Smooth muscle cell (in vitro differentiated cells): ENCODE results near the gene MAMDC4. TPM values are rescaled to one million over a fixed set of nuclear protein-coding genes. Genes with fewer than 3 reads are reported as not detected.
A peak's percentile ranks its signal among the peaks of the same experiment; 100 is the strongest.

Experiments
- DNase-seq: peaks from one replicate; lab custom pipeline; 2025; ENCODE audit not compliant: unreplicated experiment; lab: John Stamatoyannopoulos, UW
- H2AFZ ChIP-seq: fragments of 200-600 bp; sonication (generic); 2 replicates; pipeline ENCODE4 v1.6.0; 2016; ENCODE audit warnings: antibody characterized with exemption, low read depth, mild to moderate bottlenecking
- H3F3A ChIP-seq: fragments of 200-600 bp; sonication (generic); 2 replicates; pipeline ENCODE4 v1.6.0; 2017; ENCODE audit warnings: antibody characterized with exemption, low read depth
- H3K27ac ChIP-seq: fragments of 200-600 bp; sonication (generic); 2 replicates; pipeline ENCODE4 v1.5.1; 2016; ENCODE audit warnings: low read depth, mild to moderate bottlenecking
- H3K27me3 ChIP-seq: fragments of 200-600 bp; sonication (generic); 2 replicates; pipeline ENCODE4 v1.6.1; 2016; ENCODE audit warnings: low read depth, mild to moderate bottlenecking
- H3K36me3 ChIP-seq: fragments of 200-600 bp; sonication (generic); 2 replicates; pipeline ENCODE4 v1.5.1; 2016; ENCODE audit warnings: low read depth
- H3K4me1 ChIP-seq: fragments of 200-600 bp; sonication (generic); 2 replicates; pipeline ENCODE4 v1.5.1; 2016; ENCODE audit warnings: low read depth
- H3K4me2 ChIP-seq: fragments of 200-600 bp; sonication (generic); 2 replicates; pipeline ENCODE4 v1.6.0; 2016; ENCODE audit warnings: mild to moderate bottlenecking
- H3K4me3 ChIP-seq: fragments of 200-600 bp; sonication (generic); 2 replicates; pipeline ENCODE4 v1.5.1; 2016; ENCODE audit warnings: mild to moderate bottlenecking
- H3K79me2 ChIP-seq: fragments of 200-600 bp; sonication (generic); 2 replicates; pipeline ENCODE4 v1.6.0; 2016; ENCODE audit warnings: low read depth, mild to moderate bottlenecking
- H3K9ac ChIP-seq: fragments of 200-600 bp; sonication (generic); 2 replicates; pipeline ENCODE4 v1.6.0; 2016; ENCODE audit warnings: low read depth
- H3K9me3 ChIP-seq: fragments of 200-600 bp; sonication (generic); replicated peaks from 2 replicates; pipeline ENCODE4 v1.5.1; 2016; ENCODE audit warnings: low read depth
- H4K20me1 ChIP-seq: fragments of 200-600 bp; sonication (generic); 2 replicates; pipeline ENCODE4 v1.6.0; 2016; ENCODE audit warnings: low read depth
- WGBS: methylation state at CpG from one replicate; pipeline ENCODE4 v1.1.7; 2016; ENCODE audit warnings: low lambda C conversion rate; 5-methylcytosine and 5-hydroxymethylcytosine counted together
- polyA plus RNA-seq: library from polyadenylated mRNA; unstranded; fragments of >200 nt; fragmentation: Nextera tagmentation; extraction: Ambion mirVana; gene quantifications from 2 replicates; pipeline ENCODE4 v1.2.1, GENCODE V29; 2016
- total RNA-seq: library from RNA; depleted of rRNA; stranded (reverse); fragments of >200 nt; gene quantifications from 2 replicates; pipeline ENCODE4 v1.2.3, GENCODE V29; 2014
- TF ChIP-seq, protein P1 (sequence below): fragments of 200-600 bp; sonication (generic); IDR thresholded peaks from 2 replicates; pipeline ENCODE4 v1.5.1; 2017; ENCODE audit warnings: borderline replicate concordance, mild to moderate bottlenecking, antibody characterized with exemption; ENCODE audit not compliant: insufficient read depth, poor library complexity, severe bottlenecking

Gene MAMDC4
- total and polyA plus RNA-seq, 2 experiments from 2014 or later: 3.8 to 7.5 TPM

GRCh38 chr9:136820971-136821825 lies 30.9 kb upstream of the MAMDC4 start:
- H3K4me3 ChIP-seq: peak overlapping the region; percentile 43
- 20% methylated on average over 52 of the region's 83 CpGs for WGBS
- H4K20me1 ChIP-seq: peaks cover 86% of the 10 kb centered on the region
- H3K4me2 ChIP-seq: peak overlapping the region; percentile 86
- no peak overlapping the region for H2AFZ ChIP-seq
- H3K9ac ChIP-seq: no peak overlapping the region
- H3K79me2 ChIP-seq: peaks cover 55% of the 10 kb centered on the region
- no peaks in the 10 kb centered on the region for H3K27me3 ChIP-seq
- no peak for DNase-seq
- peaks cover 4% of the 10 kb centered on the region for H3K4me1 ChIP-seq
- TF ChIP-seq, protein P1, sequence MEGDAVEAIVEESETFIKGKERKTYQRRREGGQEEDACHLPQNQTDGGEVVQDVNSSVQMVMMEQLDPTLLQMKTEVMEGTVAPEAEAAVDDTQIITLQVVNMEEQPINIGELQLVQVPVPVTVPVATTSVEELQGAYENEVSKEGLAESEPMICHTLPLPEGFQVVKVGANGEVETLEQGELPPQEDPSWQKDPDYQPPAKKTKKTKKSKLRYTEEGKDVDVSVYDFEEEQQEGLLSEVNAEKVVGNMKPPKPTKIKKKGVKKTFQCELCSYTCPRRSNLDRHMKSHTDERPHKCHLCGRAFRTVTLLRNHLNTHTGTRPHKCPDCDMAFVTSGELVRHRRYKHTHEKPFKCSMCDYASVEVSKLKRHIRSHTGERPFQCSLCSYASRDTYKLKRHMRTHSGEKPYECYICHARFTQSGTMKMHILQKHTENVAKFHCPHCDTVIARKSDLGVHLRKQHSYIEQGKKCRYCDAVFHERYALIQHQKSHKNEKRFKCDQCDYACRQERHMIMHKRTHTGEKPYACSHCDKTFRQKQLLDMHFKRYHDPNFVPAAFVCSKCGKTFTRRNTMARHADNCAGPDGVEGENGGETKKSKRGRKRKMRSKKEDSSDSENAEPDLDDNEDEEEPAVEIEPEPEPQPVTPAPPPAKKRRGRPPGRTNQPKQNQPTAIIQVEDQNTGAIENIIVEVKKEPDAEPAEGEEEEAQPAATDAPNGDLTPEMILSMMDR: no peak
- H3K27ac ChIP-seq: no peak overlapping the region
- H3K9me3 ChIP-seq: no peaks in the 10 kb centered on the region
- H3F3A ChIP-seq: no peaks in the 10 kb centered on the region
- no peaks in the 10 kb centered on the region for H3K36me3 ChIP-seq

DNA sequence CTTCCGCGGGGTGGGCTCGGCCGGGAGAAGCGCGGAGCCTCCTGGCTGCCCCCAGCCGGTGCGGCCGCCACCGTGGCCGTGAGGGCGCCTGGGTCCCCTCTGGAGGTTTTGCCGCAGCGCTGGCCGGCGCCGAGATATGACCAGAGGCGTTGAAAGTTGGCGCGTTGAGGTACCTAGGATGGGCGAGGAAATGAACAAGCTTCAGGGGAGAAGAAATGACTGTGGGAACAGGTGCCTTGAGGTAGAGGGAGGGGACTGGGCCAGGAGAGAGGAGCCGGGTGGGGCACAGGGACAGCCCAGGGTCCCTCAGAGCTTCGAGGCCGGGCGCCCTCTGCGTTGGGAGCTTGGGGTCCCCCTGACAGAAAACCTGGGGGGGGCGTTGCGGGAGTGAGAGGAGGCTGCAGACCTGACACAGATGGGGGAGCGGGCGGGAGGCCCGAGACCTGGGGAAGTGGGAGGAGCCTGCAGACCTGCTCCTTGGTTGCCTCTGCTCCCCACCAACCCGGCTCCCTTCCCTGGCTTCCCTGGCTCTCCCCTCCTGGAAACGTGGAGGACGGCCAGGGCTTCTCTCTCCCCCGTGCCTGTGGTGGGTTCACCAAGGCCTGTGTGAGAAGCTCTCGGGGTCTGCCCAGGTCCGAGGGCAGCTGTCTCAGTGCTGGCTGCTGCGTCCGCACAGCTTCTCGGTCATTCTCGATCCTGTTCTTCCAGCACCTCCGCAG lies 30.2 kb upstream of the MAMDC4 start:
- Histone ChIP-seq H3K27me3 (no peaks in the 10 kb centered on the region), H3K4me3 (peak overlapping the region; percentile 43), H3K9ac (no peak overlapping the region), H3K4me1 (peaks cover 4% of the 10 kb centered on the region), H3K9me3 (no peaks in the 10 kb centered on the region), H3K36me3 (no peaks in the 10 kb centered on the region), H3K27ac (no peak overlapping the region), H4K20me1 (peaks cover 82% of the 10 kb centered on the region), H3K4me2 (peak overlapping the region; percentile 86), H2AFZ (no peak overlapping the region), H3F3A (no peaks in the 10 kb centered on the region), H3K79me2 (peaks cover 47% of the 10 kb centered on the region)
- DNase-seq: no peak
- 80% methylated on average over 39 of the region's 42 CpGs for WGBS
- TF ChIP-seq, protein P1: no peak

DNA sequence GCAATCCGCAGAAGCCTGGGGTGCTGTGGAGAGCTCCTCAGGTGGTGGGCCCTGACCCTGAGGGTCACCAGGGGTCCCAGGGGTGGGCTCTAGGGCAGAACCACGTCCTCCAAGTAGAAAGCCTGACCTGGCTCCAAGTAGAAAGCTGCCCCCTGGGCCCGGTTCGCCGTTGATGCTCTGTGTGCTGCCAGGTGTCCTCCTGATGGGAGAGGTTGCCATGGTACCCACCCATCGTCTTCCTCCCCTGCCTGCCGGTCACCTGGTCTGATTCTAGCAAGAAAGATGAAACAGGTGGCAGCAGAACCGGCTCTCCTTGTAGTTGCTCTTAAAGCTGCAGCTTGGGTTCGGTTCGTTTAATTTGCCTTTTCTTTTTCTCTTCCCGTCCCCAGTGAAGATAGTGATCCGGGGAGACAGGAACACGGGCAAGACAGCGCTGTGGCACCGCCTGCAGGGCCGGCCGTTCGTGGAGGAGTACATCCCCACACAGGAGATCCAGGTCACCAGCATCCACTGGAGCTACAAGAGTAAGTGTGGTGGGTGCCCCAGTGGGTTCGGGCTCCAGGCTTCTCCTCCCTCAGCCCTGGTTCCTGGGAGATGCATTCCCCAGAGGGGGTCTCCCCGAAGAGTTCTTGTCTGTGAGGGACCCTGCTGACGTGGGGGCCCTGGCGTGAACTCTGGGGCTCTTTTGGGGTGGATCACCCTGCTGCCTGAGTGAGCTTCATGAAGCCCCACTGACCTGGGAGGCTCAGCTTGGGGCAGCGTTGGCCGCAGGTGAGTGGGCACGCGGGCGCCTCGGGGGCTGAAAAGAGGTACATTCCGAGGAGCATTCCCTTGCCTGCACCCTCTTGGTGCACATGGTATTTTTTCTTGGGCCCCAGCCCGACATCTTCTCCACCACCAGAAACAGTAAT lies 28.8 kb upstream of the MAMDC4 start:
- H3F3A ChIP-seq: no peaks in the 10 kb centered on the region
- DNase-seq: no peak
- TF ChIP-seq, protein P1: no peak
- no peak overlapping the region for H3K27ac ChIP-seq
- H3K4me3 ChIP-seq: no peak overlapping the region
- no peak overlapping the region for H3K4me2 ChIP-seq
- peaks cover 40% of the 10 kb centered on the region for H3K79me2 ChIP-seq
- H3K27me3 ChIP-seq: no peaks in the 10 kb centered on the region
- H3K9me3 ChIP-seq: no peaks in the 10 kb centered on the region
- no peak overlapping the region for H2AFZ ChIP-seq
- peaks cover 4% of the 10 kb centered on the region for H3K4me1 ChIP-seq
- no peak overlapping the region for H3K9ac ChIP-seq
- H3K36me3 ChIP-seq: no peaks in the 10 kb centered on the region
- 93% methylated on average over 30 of the region's 30 CpGs for WGBS
- H4K20me1 ChIP-seq: peaks cover 71% of the 10 kb centered on the region
